ENCODE data around the gene POLQ.

GRCh38 chr3:121515313-121515712, 30.5 kb downstream of the POLQ start:
- TF ChIP-seq, protein P1, sequence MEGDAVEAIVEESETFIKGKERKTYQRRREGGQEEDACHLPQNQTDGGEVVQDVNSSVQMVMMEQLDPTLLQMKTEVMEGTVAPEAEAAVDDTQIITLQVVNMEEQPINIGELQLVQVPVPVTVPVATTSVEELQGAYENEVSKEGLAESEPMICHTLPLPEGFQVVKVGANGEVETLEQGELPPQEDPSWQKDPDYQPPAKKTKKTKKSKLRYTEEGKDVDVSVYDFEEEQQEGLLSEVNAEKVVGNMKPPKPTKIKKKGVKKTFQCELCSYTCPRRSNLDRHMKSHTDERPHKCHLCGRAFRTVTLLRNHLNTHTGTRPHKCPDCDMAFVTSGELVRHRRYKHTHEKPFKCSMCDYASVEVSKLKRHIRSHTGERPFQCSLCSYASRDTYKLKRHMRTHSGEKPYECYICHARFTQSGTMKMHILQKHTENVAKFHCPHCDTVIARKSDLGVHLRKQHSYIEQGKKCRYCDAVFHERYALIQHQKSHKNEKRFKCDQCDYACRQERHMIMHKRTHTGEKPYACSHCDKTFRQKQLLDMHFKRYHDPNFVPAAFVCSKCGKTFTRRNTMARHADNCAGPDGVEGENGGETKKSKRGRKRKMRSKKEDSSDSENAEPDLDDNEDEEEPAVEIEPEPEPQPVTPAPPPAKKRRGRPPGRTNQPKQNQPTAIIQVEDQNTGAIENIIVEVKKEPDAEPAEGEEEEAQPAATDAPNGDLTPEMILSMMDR (IDR thresholded peaks at IDR 0.05; ENCODE audit: control extremely low read depth in 1 of 3, insufficient read depth in 1 of 3, low read depth in 1 of 3, low read length in 3 of 3), result no peak
- TF ChIP-seq ATF3 (IDR thresholded peaks at IDR 0.05; ENCODE audit: insufficient read depth, low read depth, low read length) (no peak), MAFK (IDR thresholded peaks at IDR 0.05; ENCODE audit: low read depth, low read length) (no peak), YY1 (IDR thresholded peaks at IDR 0.05; ENCODE audit: low read depth, low read length) (no peak), BRCA1 (IDR thresholded peaks at IDR 0.05; ENCODE audit: low read depth, low read length) (no peak), SP1 (IDR thresholded peaks at IDR 0.05; ENCODE audit: low read depth, low read length) (no peak), SP2 (IDR thresholded peaks at IDR 0.05; ENCODE audit: low read length) (no peak), CEBPB (IDR thresholded peaks at IDR 0.05; ENCODE audit: low read depth, low read length) (no peak), POLR2AphosphoS5 (IDR thresholded peaks at IDR 0.05; ENCODE audit: low read depth, low read length) (no peak)
- TF ChIP-seq, protein P2, sequence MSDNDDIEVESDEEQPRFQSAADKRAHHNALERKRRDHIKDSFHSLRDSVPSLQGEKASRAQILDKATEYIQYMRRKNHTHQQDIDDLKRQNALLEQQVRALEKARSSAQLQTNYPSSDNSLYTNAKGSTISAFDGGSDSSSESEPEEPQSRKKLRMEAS (IDR thresholded peaks at IDR 0.05), result no peak
